GM23338 (cell line): ENCODE measurements around the gene HNRNPUL2.

Source experiments
- JUNB ChIP-seq: IDR thresholded peaks from one replicate; pipeline ENCODE4 v1.6.1; 2016; ENCODE audit warnings: antibody characterized with exemption; ENCODE audit not compliant: unreplicated experiment
- TF ChIP-seq, protein P1 (sequence below), 2 experiments: fragments of 200-600 bp in 1 of 2; sonication (generic) in 1 of 2; conservative IDR thresholded peaks; 2 replicates each; pipeline versions ENCODE4 v1.5.1 to v1.6.1; 2016 to 2017; ENCODE audit warnings: antibody characterized with exemption in 2 of 2, low read depth in 2 of 2, mild to moderate bottlenecking in 2 of 2, moderate library complexity in 1 of 2

DNA sequence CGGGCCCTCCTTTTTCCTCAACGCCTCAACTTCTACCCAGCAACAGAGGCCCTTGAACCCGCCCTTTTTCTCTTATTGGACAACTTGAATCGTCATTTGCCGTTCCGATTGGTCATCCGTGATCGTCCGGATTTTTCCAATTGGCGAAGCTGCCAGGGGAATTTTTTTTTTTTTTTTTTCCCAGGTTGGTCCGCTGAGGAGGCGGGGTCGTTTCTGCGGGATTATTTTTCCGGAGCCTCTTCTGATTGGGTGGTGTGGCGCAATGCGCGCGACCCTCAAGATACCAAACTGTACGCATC lies 564 bp upstream of the HNRNPUL2 start:
- TF ChIP-seq, protein P1, sequence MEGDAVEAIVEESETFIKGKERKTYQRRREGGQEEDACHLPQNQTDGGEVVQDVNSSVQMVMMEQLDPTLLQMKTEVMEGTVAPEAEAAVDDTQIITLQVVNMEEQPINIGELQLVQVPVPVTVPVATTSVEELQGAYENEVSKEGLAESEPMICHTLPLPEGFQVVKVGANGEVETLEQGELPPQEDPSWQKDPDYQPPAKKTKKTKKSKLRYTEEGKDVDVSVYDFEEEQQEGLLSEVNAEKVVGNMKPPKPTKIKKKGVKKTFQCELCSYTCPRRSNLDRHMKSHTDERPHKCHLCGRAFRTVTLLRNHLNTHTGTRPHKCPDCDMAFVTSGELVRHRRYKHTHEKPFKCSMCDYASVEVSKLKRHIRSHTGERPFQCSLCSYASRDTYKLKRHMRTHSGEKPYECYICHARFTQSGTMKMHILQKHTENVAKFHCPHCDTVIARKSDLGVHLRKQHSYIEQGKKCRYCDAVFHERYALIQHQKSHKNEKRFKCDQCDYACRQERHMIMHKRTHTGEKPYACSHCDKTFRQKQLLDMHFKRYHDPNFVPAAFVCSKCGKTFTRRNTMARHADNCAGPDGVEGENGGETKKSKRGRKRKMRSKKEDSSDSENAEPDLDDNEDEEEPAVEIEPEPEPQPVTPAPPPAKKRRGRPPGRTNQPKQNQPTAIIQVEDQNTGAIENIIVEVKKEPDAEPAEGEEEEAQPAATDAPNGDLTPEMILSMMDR (conservative IDR thresholded peaks at IDR 0.05; ENCODE audit: low read depth in 2 of 2), result no peak
- no peak for TF ChIP-seq JUNB
